ENCODE results near the gene PPOX. TPM values are rescaled to one million over a fixed set of nuclear protein-coding genes. Genes with fewer than 3 reads are reported as not detected.

The PPOX gene
- total RNA-seq, 2 donors from 2014 or later = 13.8 to 42.6 TPM

GRCh38 chr1:161199506-161200139 lies 33.4 kb downstream of the PPOX start:
- no peak for DNase-seq (ENCODE audit: low spot score)
- Histone ChIP-seq H3K9me3 (no peaks in the 10 kb centered on the region), H3K4me1 (replicated peaks) (no peaks in the 10 kb centered on the region), H3K27me3 (replicated peaks; ENCODE audit: insufficient read depth) (no peaks in the 10 kb centered on the region), H3K4me3 (no peak overlapping the region), H3K36me3 (no peaks in the 10 kb centered on the region), H3K27ac (peak overlapping the region; percentile 33 to 96)
- WGBS = 57% methylated on average over 5 of the region's 5 CpGs
- intact Hi-C loops (cut with DNase I) = loop anchor here (5.0 kb wide), 2 partner anchors 113 to 188 kb away; partner anchors contain the start of gene SDHC
- TF ChIP-seq, protein P1, sequence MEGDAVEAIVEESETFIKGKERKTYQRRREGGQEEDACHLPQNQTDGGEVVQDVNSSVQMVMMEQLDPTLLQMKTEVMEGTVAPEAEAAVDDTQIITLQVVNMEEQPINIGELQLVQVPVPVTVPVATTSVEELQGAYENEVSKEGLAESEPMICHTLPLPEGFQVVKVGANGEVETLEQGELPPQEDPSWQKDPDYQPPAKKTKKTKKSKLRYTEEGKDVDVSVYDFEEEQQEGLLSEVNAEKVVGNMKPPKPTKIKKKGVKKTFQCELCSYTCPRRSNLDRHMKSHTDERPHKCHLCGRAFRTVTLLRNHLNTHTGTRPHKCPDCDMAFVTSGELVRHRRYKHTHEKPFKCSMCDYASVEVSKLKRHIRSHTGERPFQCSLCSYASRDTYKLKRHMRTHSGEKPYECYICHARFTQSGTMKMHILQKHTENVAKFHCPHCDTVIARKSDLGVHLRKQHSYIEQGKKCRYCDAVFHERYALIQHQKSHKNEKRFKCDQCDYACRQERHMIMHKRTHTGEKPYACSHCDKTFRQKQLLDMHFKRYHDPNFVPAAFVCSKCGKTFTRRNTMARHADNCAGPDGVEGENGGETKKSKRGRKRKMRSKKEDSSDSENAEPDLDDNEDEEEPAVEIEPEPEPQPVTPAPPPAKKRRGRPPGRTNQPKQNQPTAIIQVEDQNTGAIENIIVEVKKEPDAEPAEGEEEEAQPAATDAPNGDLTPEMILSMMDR (IDR thresholded peaks at IDR 0.05) = no peak
- TF ChIP-seq POLR2AphosphoS5 (IDR thresholded peaks at IDR 0.05) (no peak), POLR2A (IDR thresholded peaks at IDR 0.05) (no peak)

- Histone ChIP-seq H3K9me3 (no peaks in the 10 kb centered on the region), H3K27ac (peak overlapping the region; percentile 96 to 97), H3K27me3 (replicated peaks; ENCODE audit: insufficient read depth) (no peaks in the 10 kb centered on the region), H3K4me1 (replicated peaks) (no peaks in the 10 kb centered on the region), H3K4me3 (no peak overlapping the region), H3K36me3 (no peaks in the 10 kb centered on the region)
- DNase-seq (ENCODE audit: low spot score) = no peak
- WGBS = 76% methylated on average over 5 of the region's 5 CpGs
- intact Hi-C loops (cut with DNase I) = loop anchor here (5.0 kb wide), 2 partner anchors 112 to 187 kb away; partner anchors contain the start of gene SDHC
- TF ChIP-seq, protein P1 (IDR thresholded peaks at IDR 0.05) = no peak
- TF ChIP-seq POLR2A (IDR thresholded peaks at IDR 0.05) (no peak), POLR2AphosphoS5 (IDR thresholded peaks at IDR 0.05) (no peak)
Observed at GRCh38 chr1:161200421-161200991, 34.3 kb downstream of the PPOX start.

DNA sequence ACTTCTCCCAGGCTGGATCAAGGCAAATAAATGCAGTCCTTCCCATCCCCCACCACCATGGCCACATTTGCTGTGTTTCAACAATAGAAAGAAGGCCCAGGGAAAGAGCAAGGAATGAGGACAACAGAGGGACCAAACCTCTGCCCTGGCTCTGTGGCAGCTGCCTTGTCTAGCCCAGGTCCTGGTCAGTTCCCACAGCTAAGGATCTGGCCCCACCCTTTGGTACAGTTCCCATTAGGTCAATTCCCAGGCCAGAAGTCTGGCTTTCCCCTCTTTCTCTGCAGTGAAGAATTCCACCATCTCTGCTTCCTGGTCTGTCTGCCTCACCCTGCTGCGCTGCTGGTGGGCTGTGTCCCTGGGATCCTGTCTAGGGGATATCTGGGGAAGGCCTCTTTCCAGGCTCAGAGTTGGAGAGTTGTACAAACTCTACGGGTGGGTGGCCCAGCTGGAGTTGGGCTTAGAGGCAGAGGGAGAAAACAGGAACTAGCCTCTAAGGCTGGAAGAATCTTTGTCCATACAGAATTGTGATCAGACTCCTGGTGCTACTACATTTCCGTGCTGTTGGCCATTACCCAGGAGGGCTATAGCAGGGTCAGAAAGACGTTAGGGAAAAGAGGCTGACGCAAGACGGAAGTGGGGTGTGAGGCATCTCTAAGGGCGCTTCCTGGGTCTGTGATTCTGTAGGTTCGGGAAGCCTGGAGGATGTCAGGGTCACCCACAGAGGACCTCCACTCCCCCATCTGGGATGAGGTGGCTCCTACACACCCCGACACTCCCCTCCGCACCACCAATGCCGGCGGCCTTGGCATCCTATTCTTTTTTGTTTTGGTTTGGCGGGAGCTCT lies 35.0 kb downstream of the PPOX start:
- Histone ChIP-seq H3K4me3 (peak overlapping the region; percentile 62 to 69), H3K9me3 (no peaks in the 10 kb centered on the region), H3K4me1 (replicated peaks) (no peaks in the 10 kb centered on the region), H3K27me3 (replicated peaks; ENCODE audit: insufficient read depth) (no peaks in the 10 kb centered on the region), H3K36me3 (no peaks in the 10 kb centered on the region), H3K27ac (peak overlapping the region; percentile 96 to 97)
- TF ChIP-seq POLR2AphosphoS5 (IDR thresholded peaks at IDR 0.05) = no peak
- TF ChIP-seq POLR2A (IDR thresholded peaks at IDR 0.05) = no peak
- TF ChIP-seq, protein P1 (IDR thresholded peaks at IDR 0.05) = no peak
- intact Hi-C loops (cut with DNase I) = loop anchor here (5.0 kb wide), 2 partner anchors 111 to 186 kb away; partner anchors contain the start of gene SDHC
- peak; percentile 18 for DNase-seq (ENCODE audit: low spot score)
- WGBS = 38% methylated on average over 13 of the region's 13 CpGs

DNA sequence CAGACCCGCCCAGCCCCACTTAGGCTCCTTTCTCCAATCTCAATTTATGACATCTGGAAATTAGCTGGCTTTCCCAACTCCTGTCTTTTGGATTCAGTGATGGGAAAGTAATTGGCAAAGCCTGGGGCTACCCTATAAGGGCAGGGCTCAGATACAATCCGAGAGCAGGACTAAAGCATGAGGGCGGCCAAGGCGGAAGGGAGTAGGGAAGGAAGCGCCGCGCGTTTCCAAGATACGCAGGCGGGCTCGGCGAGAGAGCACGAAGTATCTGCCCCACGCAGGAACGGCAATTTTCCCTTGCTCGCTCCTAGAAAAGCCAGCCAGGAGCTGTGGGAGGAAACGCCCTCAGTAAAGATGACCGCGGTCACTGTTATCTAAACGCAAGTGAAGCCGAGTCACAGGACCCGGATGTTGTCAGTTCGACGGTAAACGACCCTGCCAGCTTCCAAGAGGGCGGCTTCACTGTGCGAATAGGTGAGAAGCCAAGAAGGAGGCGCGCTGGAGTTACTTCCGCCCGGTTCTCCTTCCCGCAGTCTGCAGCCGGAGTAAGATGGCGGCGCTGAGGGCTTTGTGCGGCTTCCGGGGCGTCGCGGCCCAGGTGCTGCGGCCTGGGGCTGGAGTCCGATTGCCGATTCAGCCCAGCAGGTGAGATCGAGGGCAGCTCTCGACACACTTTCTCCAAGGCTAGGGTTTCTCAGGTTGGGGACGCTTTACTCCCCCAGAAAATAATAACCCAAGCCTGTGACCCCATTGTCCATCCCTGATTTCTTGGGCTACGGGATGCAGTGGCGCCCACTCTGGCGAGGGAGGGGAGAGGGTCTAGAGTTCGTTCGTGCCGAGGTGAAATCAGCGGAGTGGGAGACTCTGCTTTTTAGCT lies 35.8 kb downstream of the PPOX start, which contains the start of gene NDUFS2:
TSS of gene NDUFS2 (plus strand) at position 532 of the 877 bp plus-strand sequence. CDS start at position 551, 19 bp downstream.
- no peaks in the 10 kb centered on the region for H3K9me3 ChIP-seq
- TF ChIP-seq POLR2A (IDR thresholded peaks at IDR 0.05) (peak; percentile 75), POLR2AphosphoS5 (IDR thresholded peaks at IDR 0.05) (peak; percentile 97)
- TF ChIP-seq, protein P1 (IDR thresholded peaks at IDR 0.05) = peak in 1 of 4 experiments; percentile 6
- no peaks in the 10 kb centered on the region for H3K36me3 ChIP-seq
- H3K27me3 ChIP-seq (replicated peaks; ENCODE audit: insufficient read depth) = no peaks in the 10 kb centered on the region
- H3K27ac ChIP-seq = peak within 1 kb of the TSS; percentile 96 to 97
- WGBS = under 1% methylated on average over 51 of the region's 53 CpGs
- intact Hi-C loops (cut with DNase I) = loop anchor here (5.0 kb wide), 2 partner anchors 110 to 185 kb away; partner anchors contain the start of gene SDHC
- no peaks in the 10 kb centered on the region for H3K4me1 ChIP-seq (replicated peaks)
- DNase-seq (ENCODE audit: low spot score) = peak; percentile 99
- peak within 1 kb of the TSS; percentile 62 to 69 for H3K4me3 ChIP-seq

Measured in prostate gland (tissue), 2 donors.